ENCODE results near the gene LARGE1.
A peak's percentile ranks its signal among the peaks of the same experiment; 100 is the strongest.

Gene LARGE1

DNA sequence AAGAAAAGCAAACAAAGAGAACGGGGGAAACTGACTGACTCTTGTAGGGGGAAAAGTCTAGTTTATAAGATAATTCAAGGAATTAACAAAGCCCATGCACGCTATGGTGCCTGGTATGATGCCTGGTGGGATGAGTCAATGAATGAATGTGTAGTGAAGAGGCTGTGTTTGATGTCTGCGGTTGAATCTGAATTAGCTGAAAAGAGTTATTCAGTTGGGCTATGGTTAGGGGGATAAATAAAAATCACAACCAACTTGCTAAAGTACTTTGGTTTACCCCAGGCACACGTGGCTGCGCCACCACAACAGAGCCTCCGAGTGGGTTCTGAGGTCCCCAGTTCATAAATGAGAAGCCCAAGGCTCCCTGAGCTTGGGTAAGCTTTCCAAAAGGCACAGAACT, 492.8 kb downstream of the LARGE1 start:
- TF ChIP-seq, protein P1, sequence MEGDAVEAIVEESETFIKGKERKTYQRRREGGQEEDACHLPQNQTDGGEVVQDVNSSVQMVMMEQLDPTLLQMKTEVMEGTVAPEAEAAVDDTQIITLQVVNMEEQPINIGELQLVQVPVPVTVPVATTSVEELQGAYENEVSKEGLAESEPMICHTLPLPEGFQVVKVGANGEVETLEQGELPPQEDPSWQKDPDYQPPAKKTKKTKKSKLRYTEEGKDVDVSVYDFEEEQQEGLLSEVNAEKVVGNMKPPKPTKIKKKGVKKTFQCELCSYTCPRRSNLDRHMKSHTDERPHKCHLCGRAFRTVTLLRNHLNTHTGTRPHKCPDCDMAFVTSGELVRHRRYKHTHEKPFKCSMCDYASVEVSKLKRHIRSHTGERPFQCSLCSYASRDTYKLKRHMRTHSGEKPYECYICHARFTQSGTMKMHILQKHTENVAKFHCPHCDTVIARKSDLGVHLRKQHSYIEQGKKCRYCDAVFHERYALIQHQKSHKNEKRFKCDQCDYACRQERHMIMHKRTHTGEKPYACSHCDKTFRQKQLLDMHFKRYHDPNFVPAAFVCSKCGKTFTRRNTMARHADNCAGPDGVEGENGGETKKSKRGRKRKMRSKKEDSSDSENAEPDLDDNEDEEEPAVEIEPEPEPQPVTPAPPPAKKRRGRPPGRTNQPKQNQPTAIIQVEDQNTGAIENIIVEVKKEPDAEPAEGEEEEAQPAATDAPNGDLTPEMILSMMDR (IDR thresholded peaks at IDR 0.05; ENCODE audit: low read depth, low read length, missing control alignments): no peak
- DNase-seq (ENCODE audit: low read depth): peak; percentile 76
- in situ Hi-C loops (cut with HindIII; ENCODE audit: low sequenced_read_pairs): loop anchor here (5.0 kb wide), 2 partner anchors 35 to 95 kb away; no protein-coding TSS in a partner anchor
- no peak overlapping the region for H3K4me3 ChIP-seq (ENCODE audit: low read depth, low read length)

DNA sequence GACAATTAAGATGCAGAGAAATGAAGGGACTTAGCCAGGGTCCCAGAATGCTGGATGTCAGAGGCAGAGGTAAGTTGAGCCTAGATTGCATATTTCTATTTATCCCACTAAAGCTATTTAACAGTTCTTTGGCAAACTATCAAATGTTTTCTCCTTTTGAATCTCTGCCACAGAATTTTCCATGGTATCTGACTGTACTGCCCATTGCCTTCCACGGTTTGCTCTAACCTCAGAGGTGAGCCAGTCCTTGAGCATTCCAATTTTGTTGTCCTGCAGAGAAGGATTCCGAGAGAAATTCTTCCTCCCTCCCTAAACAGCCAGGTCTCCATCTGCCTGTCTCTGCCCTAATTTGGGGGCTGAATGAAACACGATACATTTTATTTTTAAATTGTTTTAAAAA, 493.8 kb downstream of the LARGE1 start:
- TF ChIP-seq, protein P1 (IDR thresholded peaks at IDR 0.05; ENCODE audit: low read depth, low read length, missing control alignments): no peak
- in situ Hi-C loops (cut with HindIII; ENCODE audit: low sequenced_read_pairs): loop anchor here (5.0 kb wide), 2 partner anchors 34 to 96 kb away; no protein-coding TSS in a partner anchor
- peak; percentile 43 for DNase-seq (ENCODE audit: low read depth)
- no peak overlapping the region for H3K4me3 ChIP-seq (ENCODE audit: low read depth, low read length)

DNA sequence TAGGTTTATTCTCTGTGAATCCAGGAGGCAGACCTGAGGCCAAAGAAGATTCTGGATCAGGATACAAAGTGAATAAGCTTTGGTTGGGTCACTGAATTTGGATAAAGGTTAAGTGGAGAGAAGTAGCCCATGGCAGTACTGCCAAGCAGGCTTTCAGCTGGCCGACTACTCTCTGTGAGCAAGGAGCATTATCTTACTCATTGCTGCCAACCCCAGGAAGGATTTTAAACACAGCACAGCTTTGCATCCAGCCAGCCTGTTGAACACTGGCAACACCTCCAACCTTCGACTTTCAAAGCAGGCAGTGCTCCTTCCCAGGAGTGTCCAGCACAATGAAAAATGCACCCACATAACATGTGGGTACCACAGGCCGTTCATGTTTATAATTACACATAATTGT, 498.4 kb downstream of the LARGE1 start:
- in situ Hi-C loops (cut with HindIII; ENCODE audit: low sequenced_read_pairs): no loop called here
- DNase-seq (ENCODE audit: low read depth): no peak
- no peak overlapping the region for H3K4me3 ChIP-seq (ENCODE audit: low read depth, low read length)
- TF ChIP-seq, protein P1 (IDR thresholded peaks at IDR 0.05; ENCODE audit: low read depth, low read length, missing control alignments): no peak

GRCh38 chr22:33418484-33418883, 501.8 kb downstream of the LARGE1 start:
- H3K4me3 ChIP-seq (ENCODE audit: low read depth, low read length): no peak overlapping the region
- TF ChIP-seq, protein P1 (IDR thresholded peaks at IDR 0.05; ENCODE audit: low read depth, low read length, missing control alignments): no peak
- in situ Hi-C loops (cut with HindIII; ENCODE audit: low sequenced_read_pairs): no loop called here
- DNase-seq (ENCODE audit: low read depth): no peak

- in situ Hi-C loops (cut with HindIII; ENCODE audit: low sequenced_read_pairs): no loop called here
- TF ChIP-seq, protein P1 (IDR thresholded peaks at IDR 0.05; ENCODE audit: low read depth, low read length, missing control alignments): no peak
- no peak overlapping the region for H3K4me3 ChIP-seq (ENCODE audit: low read depth, low read length)
- DNase-seq (ENCODE audit: low read depth): no peak
Observed at GRCh38 chr22:33415401-33415800, 504.9 kb downstream of the LARGE1 start.

DNA sequence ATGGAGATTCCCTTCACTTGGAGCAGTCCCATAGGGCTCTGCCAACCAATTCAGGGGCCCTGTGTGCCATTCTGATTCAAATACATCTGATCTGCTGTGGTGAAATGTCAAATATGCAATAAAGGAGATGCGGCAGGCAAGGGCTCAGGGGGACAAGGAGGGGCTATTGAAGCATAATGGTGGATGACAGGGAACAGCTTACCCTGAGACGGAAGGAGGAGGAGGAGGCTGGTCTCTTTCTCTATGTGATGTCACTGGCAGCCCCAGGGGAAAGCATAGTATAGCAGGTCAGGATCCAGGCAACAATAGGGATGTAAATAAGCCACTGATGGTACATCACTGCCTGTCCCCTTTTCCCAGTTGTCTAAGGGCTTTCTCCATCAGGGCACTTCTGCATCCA, 511.2 kb downstream of the LARGE1 start:
- in situ Hi-C loops (cut with HindIII; ENCODE audit: low sequenced_read_pairs): no loop called here
- no peak for DNase-seq (ENCODE audit: low read depth)
- no peak overlapping the region for H3K4me3 ChIP-seq (ENCODE audit: low read depth, low read length)
- TF ChIP-seq, protein P1 (IDR thresholded peaks at IDR 0.05; ENCODE audit: low read depth, low read length, missing control alignments): no peak

GRCh38 chr22:33405194-33405593, 515.1 kb downstream of the LARGE1 start:
- no peak for DNase-seq (ENCODE audit: low read depth)
- in situ Hi-C loops (cut with HindIII; ENCODE audit: low sequenced_read_pairs): no loop called here
- no peak overlapping the region for H3K4me3 ChIP-seq (ENCODE audit: low read depth, low read length)
- TF ChIP-seq, protein P1 (IDR thresholded peaks at IDR 0.05; ENCODE audit: low read depth, low read length, missing control alignments): no peak

All from astrocyte of the cerebellum (primary cell).